ENCODE measurements around the gene PGA5. TPM values are rescaled to one million over a fixed set of nuclear protein-coding genes. Genes with fewer than 3 reads are reported as not detected.
A peak's percentile ranks its signal among the peaks of the same experiment; 100 is the strongest.

The PGA5 gene
- total and polyA plus RNA-seq, 9 of the 15 experiments (the other 6 are each of a cell fraction or from before 2014, with no cell fraction given) = not detected

DNA sequence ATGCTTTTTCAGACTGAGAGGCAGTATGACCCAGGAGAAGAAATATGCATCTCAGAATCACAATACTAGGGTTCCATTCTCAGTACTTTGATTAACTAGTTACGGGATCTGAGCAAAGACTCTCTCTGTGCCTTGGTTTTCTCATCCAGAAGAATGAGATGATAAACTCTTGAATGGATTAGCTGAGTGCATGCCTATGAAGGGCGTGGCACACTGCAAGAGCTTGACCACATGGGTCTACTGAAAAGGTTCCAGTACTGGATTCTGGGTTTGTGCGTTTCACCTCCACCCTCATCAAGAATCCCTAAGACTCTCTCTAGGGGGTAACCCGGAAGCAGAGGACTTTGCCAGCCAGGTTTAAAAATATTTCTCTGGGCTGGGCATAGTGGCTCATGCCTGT lies 25.6 kb downstream of the PGA5 start (continued):
- TF ChIP-seq, protein P1, sequence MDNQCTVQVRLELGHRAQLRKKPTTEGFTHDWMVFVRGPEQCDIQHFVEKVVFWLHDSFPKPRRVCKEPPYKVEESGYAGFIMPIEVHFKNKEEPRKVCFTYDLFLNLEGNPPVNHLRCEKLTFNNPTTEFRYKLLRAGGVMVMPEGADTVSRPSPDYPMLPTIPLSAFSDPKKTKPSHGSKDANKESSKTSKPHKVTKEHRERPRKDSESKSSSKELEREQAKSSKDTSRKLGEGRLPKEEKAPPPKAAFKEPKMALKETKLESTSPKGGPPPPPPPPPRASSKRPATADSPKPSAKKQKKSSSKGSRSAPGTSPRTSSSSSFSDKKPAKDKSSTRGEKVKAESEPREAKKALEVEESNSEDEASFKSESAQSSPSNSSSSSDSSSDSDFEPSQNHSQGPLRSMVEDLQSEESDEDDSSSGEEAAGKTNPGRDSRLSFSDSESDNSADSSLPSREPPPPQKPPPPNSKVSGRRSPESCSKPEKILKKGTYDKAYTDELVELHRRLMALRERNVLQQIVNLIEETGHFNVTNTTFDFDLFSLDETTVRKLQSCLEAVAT (IDR thresholded peaks at IDR 0.05) = no peak
- TF ChIP-seq, protein P2, sequence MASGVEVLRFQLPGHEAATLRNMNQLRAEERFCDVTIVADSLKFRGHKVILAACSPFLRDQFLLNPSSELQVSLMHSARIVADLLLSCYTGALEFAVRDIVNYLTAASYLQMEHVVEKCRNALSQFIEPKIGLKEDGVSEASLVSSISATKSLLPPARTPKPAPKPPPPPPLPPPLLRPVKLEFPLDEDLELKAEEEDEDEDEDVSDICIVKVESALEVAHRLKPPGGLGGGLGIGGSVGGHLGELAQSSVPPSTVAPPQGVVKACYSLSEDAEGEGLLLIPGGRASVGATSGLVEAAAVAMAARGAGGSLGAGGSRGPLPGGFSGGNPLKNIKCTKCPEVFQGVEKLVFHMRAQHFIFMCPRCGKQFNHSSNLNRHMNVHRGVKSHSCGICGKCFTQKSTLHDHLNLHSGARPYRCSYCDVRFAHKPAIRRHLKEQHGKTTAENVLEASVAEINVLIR (CRISPR knock-in tag; IDR thresholded peaks at IDR 0.05) = no peak
- TF ChIP-seq KLF1 (tag; IDR thresholded peaks at IDR 0.05) (peak; percentile 100), GATAD2A (IDR thresholded peaks at IDR 0.05) (no peak), BCL6 (CRISPR knock-in tag; IDR thresholded peaks at IDR 0.05) (no peak), FOXJ3 (CRISPR knock-in tag; IDR thresholded peaks at IDR 0.05) (no peak), ZBTB8A (IDR thresholded peaks at IDR 0.05; ENCODE audit: partially characterized antibody) (no peak), TEAD4 (IDR thresholded peaks at IDR 0.05; ENCODE audit: low read length) (peak; percentile 77), TEAD4 (CRISPR knock-in tag; IDR thresholded peaks at IDR 0.05; ENCODE audit: borderline replicate concordance) (no peak), U2AF2 (optimal IDR thresholded peaks at IDR 0.05; ENCODE audit: low read depth, low read length) (no peak), NR2C1 (IDR thresholded peaks at IDR 0.05) (0 out of 2 replicates have a peak, but pooled peaks have one; percentile 23), NR2C1 (tag; IDR thresholded peaks at IDR 0.05) (no peak), NCOA6 (IDR thresholded peaks at IDR 0.05) (no peak), CTBP1 (IDR thresholded peaks at IDR 0.05; ENCODE audit: borderline replicate concordance) (peak; percentile 52; the same call in 1 of the 2 replicates), TEAD1 (CRISPR knock-in tag; IDR thresholded peaks at IDR 0.05) (peak; percentile 86 to 88), ZNF124 (CRISPR knock-in tag; IDR thresholded peaks at IDR 0.05) (no peak), SMARCA4 (IDR thresholded peaks at IDR 0.05) (0 out of 2 replicates have a peak, but pooled peaks have one; percentile 22), GABPB1 (CRISPR knock-in tag; IDR thresholded peaks at IDR 0.05) (no peak)
- TF ChIP-seq, protein P3, sequence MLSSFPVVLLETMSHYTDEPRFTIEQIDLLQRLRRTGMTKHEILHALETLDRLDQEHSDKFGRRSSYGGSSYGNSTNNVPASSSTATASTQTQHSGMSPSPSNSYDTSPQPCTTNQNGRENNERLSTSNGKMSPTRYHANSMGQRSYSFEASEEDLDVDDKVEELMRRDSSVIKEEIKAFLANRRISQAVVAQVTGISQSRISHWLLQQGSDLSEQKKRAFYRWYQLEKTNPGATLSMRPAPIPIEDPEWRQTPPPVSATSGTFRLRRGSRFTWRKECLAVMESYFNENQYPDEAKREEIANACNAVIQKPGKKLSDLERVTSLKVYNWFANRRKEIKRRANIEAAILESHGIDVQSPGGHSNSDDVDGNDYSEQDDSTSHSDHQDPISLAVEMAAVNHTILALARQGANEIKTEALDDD (IDR thresholded peaks at IDR 0.05) = peak; percentile 48; the same call in 1 of the 2 replicates
- TF ChIP-seq, protein P4, sequence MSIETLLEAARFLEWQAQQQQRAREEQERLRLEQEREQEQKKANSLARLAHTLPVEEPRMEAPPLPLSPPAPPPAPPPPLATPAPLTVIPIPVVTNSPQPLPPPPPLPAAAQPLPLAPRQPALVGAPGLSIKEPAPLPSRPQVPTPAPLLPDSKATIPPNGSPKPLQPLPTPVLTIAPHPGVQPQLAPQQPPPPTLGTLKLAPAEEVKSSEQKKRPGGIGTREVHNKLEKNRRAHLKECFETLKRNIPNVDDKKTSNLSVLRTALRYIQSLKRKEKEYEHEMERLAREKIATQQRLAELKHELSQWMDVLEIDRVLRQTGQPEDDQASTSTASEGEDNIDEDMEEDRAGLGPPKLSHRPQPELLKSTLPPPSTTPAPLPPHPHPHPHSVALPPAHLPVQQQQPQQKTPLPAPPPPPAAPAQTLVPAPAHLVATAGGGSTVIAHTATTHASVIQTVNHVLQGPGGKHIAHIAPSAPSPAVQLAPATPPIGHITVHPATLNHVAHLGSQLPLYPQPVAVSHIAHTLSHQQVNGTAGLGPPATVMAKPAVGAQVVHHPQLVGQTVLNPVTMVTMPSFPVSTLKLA (conservative IDR thresholded peaks at IDR 0.05) = peak in 1 of 2 experiments; percentile 34; a peak in 1 of 4 replicates

Measured in K562 (cell line).